Measurements from ENCODE around the gene GRP.

GRP gene

DNA sequence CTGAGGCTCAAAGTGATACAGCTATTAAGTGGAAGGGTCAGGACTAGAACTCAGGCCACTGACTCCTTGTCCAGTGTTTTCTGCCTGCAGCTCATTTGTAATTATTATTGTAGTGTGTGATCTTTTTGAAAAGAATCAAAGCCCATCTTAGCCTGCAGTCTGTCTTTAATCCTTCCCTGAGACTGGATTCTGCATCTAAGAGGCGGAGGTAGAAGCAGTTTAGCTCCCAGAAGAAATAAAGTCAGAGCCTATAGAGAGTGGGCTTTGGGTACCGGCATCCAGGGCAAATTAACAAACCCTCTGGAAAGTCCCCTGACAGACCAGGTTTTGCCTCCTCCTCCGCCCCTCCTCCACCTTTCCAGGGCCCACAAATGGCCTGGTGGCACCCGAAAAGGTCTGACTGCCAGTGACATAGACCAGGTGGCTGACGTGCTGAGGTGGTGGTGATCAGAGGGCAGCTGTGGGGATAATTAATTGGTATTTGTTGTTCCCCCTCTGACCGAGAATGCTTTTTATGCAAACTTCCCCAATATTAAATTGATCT lies 55.5 kb downstream of the GRP start:
- Histone ChIP-seq H3K79me2 (ENCODE audit: insufficient read depth, low read length) (no peaks in the 10 kb centered on the region), H2AFZ (ENCODE audit: low read depth, low read length, severe bottlenecking) (no peak overlapping the region), H3K9me3 (ENCODE audit: insufficient read depth, low read length) (no peaks in the 10 kb centered on the region), H3K4me3 (ENCODE audit: insufficient read depth, low read length, poor library complexity, severe bottlenecking) (no peak overlapping the region), H4K20me1 (ENCODE audit: low read depth, low read length) (no peaks in the 10 kb centered on the region), H3K9ac (ENCODE audit: low read length) (no peak overlapping the region), H3K36me3 (ENCODE audit: low read length) (no peaks in the 10 kb centered on the region), H3K27ac (ENCODE audit: low read depth, low read length) (no peak overlapping the region), H3K27me3 (ENCODE audit: low read length) (no peaks in the 10 kb centered on the region), H3F3A (ENCODE audit: insufficient read depth) (no peaks in the 10 kb centered on the region), H3K9me2 (replicated peaks; ENCODE audit: insufficient read depth, low read length) (no peaks in the 10 kb centered on the region), H3K4me2 (ENCODE audit: low read depth, low read length, poor library complexity, severe bottlenecking) (no peak overlapping the region)
- no peak for TF ChIP-seq EZH2phosphoT487 (conservative IDR thresholded peaks at IDR 0.05; ENCODE audit: low read length)
- TF ChIP-seq, protein P1, sequence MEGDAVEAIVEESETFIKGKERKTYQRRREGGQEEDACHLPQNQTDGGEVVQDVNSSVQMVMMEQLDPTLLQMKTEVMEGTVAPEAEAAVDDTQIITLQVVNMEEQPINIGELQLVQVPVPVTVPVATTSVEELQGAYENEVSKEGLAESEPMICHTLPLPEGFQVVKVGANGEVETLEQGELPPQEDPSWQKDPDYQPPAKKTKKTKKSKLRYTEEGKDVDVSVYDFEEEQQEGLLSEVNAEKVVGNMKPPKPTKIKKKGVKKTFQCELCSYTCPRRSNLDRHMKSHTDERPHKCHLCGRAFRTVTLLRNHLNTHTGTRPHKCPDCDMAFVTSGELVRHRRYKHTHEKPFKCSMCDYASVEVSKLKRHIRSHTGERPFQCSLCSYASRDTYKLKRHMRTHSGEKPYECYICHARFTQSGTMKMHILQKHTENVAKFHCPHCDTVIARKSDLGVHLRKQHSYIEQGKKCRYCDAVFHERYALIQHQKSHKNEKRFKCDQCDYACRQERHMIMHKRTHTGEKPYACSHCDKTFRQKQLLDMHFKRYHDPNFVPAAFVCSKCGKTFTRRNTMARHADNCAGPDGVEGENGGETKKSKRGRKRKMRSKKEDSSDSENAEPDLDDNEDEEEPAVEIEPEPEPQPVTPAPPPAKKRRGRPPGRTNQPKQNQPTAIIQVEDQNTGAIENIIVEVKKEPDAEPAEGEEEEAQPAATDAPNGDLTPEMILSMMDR (IDR thresholded peaks at IDR 0.05; ENCODE audit: insufficient read depth, low read length, poor library complexity, severe bottlenecking), result no peak

DNA sequence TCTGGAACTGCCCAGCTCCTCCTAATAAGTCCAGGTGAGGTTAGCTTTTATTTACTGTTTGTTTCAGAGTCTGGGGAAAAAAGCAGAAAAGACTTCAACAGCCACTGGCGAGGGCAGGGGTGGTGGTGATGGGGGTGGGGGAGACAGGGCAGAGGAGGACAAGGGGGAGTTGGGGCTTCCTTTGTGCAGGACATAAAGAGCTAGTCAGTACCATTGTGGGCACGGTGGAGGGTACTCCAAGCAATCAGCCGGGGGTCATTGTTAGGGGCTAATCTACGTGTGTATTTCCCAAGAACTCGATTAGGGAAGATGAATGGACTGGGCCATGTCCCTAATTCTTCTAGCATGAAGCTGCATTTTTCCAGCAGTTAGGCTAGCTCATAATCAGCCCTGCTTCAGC lies 56.1 kb downstream of the GRP start:
- no peak overlapping the region for H3K4me2 ChIP-seq (ENCODE audit: low read depth, low read length, poor library complexity, severe bottlenecking)
- no peak overlapping the region for H3K27ac ChIP-seq (ENCODE audit: low read depth, low read length)
- no peaks in the 10 kb centered on the region for H3K9me2 ChIP-seq (replicated peaks; ENCODE audit: insufficient read depth, low read length)
- H3K27me3 ChIP-seq (ENCODE audit: low read length), result no peaks in the 10 kb centered on the region
- no peak overlapping the region for H2AFZ ChIP-seq (ENCODE audit: low read depth, low read length, severe bottlenecking)
- no peak overlapping the region for H3K4me3 ChIP-seq (ENCODE audit: insufficient read depth, low read length, poor library complexity, severe bottlenecking)
- H3K9ac ChIP-seq (ENCODE audit: low read length), result no peak overlapping the region
- no peaks in the 10 kb centered on the region for H3K9me3 ChIP-seq (ENCODE audit: insufficient read depth, low read length)
- H3K36me3 ChIP-seq (ENCODE audit: low read length), result no peaks in the 10 kb centered on the region
- no peaks in the 10 kb centered on the region for H3K79me2 ChIP-seq (ENCODE audit: insufficient read depth, low read length)
- no peaks in the 10 kb centered on the region for H3F3A ChIP-seq (ENCODE audit: insufficient read depth)
- H4K20me1 ChIP-seq (ENCODE audit: low read depth, low read length), result no peaks in the 10 kb centered on the region
- TF ChIP-seq EZH2phosphoT487 (conservative IDR thresholded peaks at IDR 0.05; ENCODE audit: low read length), result no peak
- TF ChIP-seq, protein P1 (IDR thresholded peaks at IDR 0.05; ENCODE audit: insufficient read depth, low read length, poor library complexity, severe bottlenecking), result no peak

DNA sequence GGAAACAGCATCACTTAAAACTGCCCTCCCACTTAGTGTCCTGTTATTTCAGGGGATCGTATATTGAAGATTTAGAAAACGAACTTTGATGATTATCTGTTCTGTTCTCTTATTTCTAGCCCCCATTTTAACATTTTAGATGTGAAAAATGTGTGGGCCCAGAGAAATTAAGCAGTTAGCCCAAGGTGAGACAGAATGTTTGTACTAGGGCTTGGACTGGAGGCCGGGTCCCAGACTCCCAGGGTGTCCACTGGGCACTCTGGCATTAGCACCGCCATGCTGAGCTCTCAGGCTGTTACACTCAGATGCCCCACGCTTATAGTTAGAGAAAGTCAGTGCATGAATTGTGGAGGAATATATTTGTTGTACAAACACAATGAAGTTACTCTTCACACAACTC lies 58.8 kb downstream of the GRP start:
- no peak overlapping the region for H3K4me2 ChIP-seq (ENCODE audit: low read depth, low read length, poor library complexity, severe bottlenecking)
- H3K36me3 ChIP-seq (ENCODE audit: low read length), result no peaks in the 10 kb centered on the region
- no peaks in the 10 kb centered on the region for H3K9me3 ChIP-seq (ENCODE audit: insufficient read depth, low read length)
- H3K79me2 ChIP-seq (ENCODE audit: insufficient read depth, low read length), result no peaks in the 10 kb centered on the region
- TF ChIP-seq EZH2phosphoT487 (conservative IDR thresholded peaks at IDR 0.05; ENCODE audit: low read length), result 0 out of 2 replicates have a peak, but pooled peaks have one; percentile 36
- TF ChIP-seq, protein P1 (IDR thresholded peaks at IDR 0.05; ENCODE audit: insufficient read depth, low read length, poor library complexity, severe bottlenecking), result no peak
- no peaks in the 10 kb centered on the region for H4K20me1 ChIP-seq (ENCODE audit: low read depth, low read length)
- no peak overlapping the region for H3K27ac ChIP-seq (ENCODE audit: low read depth, low read length)
- no peak overlapping the region for H3K4me3 ChIP-seq (ENCODE audit: insufficient read depth, low read length, poor library complexity, severe bottlenecking)
- no peaks in the 10 kb centered on the region for H3F3A ChIP-seq (ENCODE audit: insufficient read depth)
- no peaks in the 10 kb centered on the region for H3K27me3 ChIP-seq (ENCODE audit: low read length)
- no peaks in the 10 kb centered on the region for H3K9me2 ChIP-seq (replicated peaks; ENCODE audit: insufficient read depth, low read length)
- H2AFZ ChIP-seq (ENCODE audit: low read depth, low read length, severe bottlenecking), result no peak overlapping the region
- no peak overlapping the region for H3K9ac ChIP-seq (ENCODE audit: low read length)
